GM08714 (cell line): ENCODE results near the gene CTCF.
A peak's percentile ranks its signal among the peaks of the same experiment; 100 is the strongest.
"Not testable (repeated sequence)": the region's sequence is repeated elsewhere in the genome, so short reads cannot be mapped to it uniquely, and the experiment has no call there.

Experiments used
- H3K4me3 ChIP-seq: fragments of 200-500 bp; sonication (Bioruptor generic); 2 replicates; pipeline ENCODE4 v1.5.1; 2014; ENCODE audit warnings: mild to moderate bottlenecking, low read length, inconsistent platforms
- ZNF274 ChIP-seq: IDR thresholded peaks from 2 replicates; pipeline ENCODE4 v1.6.1; 2012; ENCODE audit warnings: mild to moderate bottlenecking, low read depth, low read length

The CTCF gene

DNA sequence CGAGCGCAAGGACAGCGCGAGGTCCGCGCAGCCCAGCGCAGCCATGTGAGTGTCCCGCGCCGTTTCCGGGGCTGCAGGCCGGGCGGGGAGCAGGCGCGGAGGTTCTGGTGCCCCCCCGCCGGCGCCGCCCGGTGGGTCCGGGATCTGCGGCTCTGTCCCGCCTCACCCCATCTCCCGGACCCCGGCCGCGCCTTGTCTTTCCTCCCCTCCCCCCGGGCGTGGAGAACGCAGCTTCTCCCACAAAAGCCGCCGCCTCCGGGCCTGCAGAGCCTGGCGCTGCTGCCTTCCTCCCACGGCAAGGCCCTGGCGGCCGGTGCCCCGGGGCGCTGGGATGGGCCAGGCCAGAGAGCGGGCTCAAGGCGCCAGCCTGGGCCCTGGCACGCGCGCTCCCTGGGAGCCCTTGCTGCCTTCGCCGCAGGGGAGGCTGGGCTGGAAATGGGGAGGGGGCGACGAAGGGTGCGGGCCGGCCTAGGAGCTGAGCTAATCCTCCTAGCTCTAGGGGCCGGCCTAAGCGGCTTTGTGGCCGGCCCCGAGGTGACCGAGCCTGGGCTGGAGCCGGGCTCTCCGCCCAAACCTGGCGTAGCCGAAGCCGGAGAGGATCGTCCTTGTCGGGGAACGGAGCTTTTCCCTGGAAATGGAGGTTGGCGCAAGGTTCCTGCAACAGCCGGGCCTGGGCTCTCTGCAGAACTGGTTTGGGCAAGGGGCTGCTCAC, 33.3 kb upstream of the CTCF start:
- TF ChIP-seq ZNF274, result no peak
- peak overlapping the region; percentile 66; the same call in 1 of the 2 replicates for H3K4me3 ChIP-seq

DNA sequence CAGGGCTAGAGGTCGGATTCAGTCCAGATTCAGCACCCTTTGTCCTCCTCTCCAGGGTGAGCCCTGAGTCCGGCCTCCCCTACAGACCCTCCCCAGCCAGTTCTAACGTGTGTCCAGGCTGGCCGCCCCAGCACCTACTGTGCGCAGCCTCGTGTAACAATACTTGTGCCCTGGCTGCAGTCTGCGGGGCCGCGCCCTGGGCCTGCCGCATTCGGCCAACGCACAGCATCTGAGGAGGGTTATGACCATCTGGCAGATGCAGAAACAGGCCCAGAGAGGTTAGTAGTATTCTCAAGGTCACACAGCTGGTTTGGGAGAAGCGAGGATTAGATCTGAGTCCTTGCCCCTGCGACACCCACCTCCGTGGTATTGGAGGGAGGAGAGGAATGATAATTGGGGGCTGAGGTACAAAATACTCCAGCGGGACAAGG, 32.7 kb upstream of the CTCF start:
- H3K4me3 ChIP-seq, result peak overlapping the region; percentile 66; the same call in 1 of the 2 replicates
- no peak for TF ChIP-seq ZNF274

DNA sequence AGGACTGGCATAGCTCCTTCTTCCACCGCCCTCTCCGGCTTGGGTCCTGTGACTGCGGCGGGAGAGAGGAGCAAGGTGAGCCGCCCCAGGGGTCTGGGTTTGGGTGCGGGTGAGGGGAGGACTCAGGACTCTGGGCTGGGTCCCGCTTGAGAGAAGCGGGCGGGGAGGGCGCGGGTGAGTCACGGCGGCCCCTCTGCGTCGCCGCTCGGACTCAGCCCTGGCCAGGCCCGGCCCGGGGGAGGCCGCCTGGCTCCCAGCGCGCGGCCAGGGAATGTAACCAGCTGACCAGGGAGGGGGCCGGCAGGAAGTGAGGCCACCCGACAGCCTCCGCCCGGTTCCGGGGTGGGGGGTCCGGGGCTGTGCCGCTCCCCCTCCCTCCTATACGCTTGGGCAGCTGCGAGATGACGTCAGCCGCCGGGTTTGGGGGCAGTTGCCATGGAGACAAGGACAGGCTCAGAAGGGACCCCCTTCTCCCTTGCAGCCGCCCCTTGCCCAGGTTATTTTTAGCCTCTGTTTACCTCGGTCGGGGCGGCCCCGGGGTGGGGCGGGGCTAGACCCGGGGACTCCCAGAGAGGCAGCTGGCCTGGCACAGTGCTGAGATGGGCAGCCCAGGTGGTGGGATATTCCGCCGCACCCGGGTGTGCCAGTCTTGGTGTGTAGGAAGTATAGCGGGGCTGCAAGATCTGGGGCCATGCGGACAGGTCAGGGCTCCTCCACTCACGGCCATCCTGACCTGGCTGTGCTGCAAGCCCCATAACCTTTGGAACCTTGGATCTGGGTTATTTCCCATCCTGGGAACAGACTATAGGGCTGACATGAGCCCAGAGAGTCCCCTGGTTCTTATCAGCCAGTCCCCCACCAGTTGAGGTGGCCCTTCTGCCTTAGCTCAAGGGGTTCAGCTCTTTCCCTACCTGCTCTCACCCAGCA, 32.0 kb upstream of the CTCF start:
- peak overlapping the region; percentile 66; the same call in 1 of the 2 replicates for H3K4me3 ChIP-seq
- no peak for TF ChIP-seq ZNF274

DNA sequence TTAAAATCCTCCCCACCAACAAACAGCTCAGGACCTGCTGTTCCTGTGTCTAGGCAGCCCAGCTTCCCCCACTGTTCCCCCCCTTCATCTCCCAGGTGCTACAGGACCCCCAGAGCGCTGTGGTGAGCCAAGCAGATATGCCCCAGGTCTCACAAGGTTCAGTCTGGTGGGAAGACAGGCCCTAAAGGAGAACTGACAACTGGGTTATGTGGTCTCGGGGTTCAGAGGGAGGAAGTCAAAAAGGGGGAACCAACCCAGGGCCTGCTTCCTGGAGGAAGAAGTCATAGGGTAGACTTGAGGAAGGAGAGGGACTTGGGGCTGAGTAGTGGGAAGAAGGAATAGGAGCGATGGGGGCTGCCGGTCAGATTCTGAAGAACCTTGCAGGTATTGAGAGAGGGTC, 31.1 kb upstream of the CTCF start:
- TF ChIP-seq ZNF274, result no peak
- no peak overlapping the region; the same call in 1 of the 2 replicates for H3K4me3 ChIP-seq

DNA sequence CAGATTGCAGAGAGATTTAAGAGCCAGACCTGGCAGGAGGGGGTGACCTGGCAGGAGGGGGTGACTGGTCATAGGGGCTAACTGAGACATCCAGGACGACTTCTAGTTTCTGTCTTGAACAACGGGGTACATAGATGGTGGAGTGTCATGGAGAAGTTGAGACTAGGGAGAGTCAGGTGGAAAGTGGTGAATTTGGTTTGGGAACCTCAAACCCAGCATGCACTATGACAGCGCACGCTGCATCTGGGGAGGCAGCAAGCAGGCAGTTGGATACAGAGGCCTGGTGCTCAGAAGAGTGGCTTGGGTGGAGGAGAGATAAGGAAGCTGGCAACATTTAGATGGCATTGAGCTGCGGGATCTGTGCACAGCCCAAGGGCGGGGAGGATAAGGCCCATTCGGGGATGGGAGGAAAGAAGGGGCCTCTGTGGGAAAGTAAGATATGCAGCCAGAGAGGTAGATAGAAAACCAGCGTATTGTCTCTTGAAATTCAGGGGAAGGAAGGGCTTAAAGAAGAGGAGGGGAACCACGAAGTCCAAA, 29.2 kb upstream of the CTCF start:
- no peak overlapping the region for H3K4me3 ChIP-seq
- TF ChIP-seq ZNF274, result no peak

DNA sequence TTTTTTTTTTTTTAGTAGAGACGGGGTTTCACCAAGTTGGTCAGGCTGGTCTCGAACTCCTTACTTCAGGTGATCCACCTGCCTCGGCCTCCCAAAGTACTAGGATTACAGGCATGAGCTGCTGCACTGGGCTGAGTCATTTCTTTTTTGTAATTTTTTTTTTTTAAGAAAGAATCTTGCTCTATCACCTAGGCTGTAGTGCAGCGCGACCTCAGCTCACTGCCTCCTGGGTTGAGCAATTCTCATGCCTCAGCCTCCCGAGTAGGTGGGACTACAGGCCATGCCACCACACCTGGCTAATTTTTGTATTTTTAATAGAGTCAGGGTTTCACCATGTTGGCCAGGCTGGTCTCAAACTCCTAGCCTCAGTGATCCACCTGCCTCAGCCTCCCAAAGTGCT, 28.3 kb upstream of the CTCF start:
- H3K4me3 ChIP-seq, result not testable (repeated sequence)

DNA sequence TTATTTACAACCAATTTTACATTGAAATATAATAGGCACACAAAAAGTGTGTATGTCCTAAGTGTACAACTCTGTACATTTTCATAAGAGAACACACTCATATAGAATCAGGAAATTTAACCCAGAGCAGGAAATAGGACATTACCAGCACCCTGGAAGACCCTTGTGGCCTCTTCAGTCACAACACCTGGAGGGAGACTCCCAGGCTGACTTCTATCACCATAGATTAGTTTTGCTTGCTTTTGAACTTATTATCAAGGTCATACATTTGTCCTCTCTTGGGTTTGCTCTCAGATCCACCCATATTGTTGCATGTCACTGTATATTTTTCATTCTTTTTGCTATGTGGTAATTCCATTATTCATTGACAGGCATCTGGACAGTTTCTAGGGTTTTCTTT, 27.9 kb upstream of the CTCF start:
- TF ChIP-seq ZNF274, result no peak

DNA sequence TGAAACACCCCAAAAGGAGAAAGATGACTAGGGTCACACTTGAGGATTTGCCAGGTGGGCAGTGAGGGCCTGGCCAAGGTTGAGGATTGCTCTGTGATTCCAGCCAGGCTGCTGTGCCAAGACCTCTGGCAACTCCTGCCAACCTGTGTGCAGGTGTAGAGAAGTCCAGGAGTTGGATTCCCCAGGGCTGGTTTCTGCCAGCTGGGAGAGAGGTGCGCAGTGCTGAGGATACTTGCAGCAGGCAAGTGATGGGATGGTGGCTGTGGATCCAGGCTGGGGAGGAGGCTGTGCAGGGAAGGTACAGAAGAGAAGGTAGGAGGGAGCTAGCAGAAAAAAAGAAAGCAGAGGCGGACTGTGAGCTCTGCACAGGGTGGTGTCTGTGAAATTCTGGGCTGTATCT, 27.1 kb upstream of the CTCF start:
- TF ChIP-seq ZNF274, result no peak
- H3K4me3 ChIP-seq, result no peak overlapping the region

More for the DNA sequence above, 27.9 kb upstream of the CTCF start:
- no peak overlapping the region for H3K4me3 ChIP-seq

DNA sequence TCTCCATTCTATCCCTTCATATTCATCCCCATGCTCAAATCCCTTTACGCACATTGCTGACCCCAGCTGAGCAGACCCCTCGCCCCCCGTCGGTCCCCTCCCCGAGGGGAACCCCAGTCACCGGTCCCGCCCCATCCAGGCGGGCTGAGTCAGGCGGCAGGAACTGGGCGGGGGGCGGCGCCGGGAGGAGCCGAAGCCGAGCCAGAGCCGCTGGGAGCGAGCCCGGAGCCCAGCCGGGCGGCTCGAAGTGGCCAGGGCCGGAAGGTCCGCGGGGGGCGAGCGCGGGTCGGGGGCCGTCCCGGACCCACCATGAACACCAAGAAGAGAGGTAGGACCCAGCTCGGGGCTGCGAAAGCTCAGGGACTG, 25.1 kb upstream of the CTCF start:
- peak overlapping the region; percentile 75; the same call in 1 of the 2 replicates for H3K4me3 ChIP-seq
- TF ChIP-seq ZNF274, result no peak

DNA sequence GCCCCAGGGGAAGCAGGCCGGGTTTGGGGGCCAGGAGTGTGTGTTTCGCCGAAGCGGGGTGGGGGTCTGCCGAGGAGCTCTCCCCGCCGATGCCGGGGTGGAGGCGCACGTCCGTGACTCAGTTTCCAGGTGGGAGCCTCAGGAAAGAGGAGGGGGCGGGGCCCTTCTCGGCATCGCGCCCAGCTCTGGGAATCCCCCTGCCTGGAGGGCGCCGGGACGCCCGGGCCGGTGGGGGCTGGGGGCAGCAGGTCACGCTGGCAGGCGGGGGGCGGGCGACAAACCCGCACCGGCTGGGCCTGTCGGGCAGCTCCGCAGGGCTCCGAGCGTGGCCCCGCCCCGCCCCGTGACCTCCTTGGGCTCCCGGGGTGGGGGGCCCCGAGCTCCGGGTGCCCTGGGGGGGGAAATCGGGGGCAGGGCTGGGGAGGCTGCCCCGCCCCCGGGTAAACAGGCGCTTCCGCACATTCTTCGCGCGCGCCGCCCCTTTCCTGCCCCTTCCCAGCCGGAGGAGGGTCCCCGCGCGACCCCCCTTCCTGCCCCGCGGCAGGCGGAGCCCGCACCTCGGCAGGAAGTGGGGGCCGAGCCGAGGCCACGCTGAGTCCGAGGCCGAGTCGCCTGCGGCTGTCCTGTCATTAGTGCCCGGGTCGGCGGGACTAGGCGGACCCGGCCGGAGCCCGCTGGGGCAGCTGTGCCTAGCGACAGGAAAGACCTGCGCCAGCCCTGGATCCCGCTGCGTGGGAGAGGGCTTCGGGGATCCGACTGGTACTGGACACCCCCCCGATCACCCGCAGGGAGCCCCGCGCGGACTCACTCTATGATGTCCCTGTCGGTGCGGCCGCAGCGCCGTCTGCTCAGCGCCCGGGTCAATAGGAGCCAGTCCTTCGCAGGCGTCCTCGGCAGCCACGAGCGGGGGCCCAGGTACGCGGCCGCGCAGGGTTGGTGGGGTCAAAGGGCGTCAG, 24.4 kb upstream of the CTCF start:
- TF ChIP-seq ZNF274, result no peak
- peak overlapping the region; percentile 75; the same call in 1 of the 2 replicates for H3K4me3 ChIP-seq

DNA sequence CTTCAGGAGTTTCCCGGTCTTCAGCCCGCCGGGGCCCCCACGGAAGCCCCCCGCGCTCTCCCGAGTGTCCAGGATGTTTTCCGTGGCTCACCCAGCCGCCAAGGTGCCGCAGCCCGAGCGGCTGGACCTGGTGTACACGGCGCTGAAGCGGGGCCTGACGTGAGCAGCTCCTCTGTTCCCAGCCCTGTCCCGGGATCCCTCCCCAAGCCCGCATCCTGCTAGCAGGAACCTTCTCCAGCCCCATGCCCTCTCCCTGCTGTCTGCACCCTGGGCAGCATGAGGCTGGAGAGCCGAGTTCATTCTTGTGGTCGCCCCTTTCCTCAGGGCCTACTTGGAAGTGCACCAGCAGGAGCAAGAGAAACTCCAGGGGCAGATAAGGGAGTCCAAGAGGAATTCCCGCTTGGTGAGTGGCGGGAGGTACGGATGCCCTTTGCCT, 23.6 kb upstream of the CTCF start:
- peak overlapping the region; percentile 75; the same call in 1 of the 2 replicates for H3K4me3 ChIP-seq
- TF ChIP-seq ZNF274, result no peak

DNA sequence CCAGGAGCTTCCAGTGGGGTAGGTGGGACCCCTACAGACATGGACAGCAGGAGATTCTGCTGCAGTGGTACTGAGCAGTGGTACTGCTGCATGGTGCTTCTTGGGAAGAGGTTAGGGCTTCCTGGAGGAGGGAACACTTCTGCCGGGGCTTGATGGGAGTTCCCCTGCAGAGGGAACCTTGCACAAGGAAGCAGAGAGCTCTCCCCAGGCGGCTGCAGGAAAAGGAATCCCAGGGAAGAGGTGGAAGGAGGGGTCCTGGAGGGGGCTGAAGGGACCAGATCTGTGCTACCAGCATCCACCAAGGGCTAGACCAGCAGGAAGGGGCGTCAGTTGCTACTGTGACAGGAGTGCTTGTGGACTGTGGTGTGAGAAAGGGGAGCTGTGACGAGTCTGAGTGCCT, 23.1 kb upstream of the CTCF start:
- no peak overlapping the region for H3K4me3 ChIP-seq
- TF ChIP-seq ZNF274, result no peak

DNA sequence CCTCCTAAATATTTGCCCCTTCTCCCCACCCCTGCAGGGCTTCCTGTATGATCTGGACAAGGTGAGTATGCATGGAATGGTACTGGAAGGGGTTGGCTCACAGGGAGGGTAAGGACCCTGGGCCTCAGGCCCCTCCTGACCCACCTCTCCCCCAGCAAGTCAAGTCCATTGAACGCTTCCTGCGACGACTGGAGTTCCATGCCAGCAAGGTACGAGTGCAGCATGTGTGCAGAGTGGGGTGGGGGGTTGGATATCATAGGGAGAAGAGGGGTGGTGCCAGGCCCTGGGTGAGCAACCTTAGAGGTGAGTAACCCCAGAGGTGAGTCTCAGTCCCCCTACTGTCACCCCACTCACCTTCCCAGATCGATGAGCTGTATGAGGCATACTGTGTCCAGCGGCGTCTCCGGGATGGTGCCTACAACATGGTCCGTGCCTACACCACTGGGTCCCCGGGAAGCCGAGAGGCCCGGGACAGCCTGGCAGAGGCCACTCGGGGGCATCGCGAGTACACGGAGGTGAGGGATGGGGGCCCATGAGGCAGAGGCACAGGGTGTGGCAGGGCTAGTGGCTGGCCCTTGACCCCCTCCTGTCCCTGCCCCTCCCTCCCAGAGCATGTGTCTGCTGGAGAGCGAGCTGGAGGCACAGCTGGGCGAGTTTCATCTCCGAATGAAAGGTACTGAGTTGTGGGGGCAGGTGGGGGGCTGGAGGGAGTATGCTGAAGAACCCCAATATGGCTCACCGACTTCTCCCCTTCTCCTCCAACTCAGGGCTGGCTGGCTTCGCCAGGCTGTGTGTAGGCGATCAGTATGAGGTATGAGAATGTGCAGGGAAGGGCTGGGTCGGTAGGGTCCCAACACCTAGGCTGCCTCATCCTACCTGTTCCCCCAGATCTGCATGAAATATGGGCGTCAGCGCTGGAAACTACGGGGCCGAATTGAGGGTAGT, 22.4 kb upstream of the CTCF start:
- H3K4me3 ChIP-seq, result no peak overlapping the region
- TF ChIP-seq ZNF274, result no peak
